H9 (cell line): ENCODE measurements around the gene CAMK1G. TPM values are rescaled to one million over a fixed set of nuclear protein-coding genes. Genes with fewer than 3 reads are reported as not detected.

Source experiments
- DNase-seq: peaks from one replicate; pipeline ENCODE4 v3.0.0-alpha.2; 2017
- H2AFZ ChIP-seq: one replicate; pipeline ENCODE4 v1.6.1; 2013; ENCODE audit warnings: mild to moderate bottlenecking, low read length, control low read depth, moderate library complexity
- H2AK5ac ChIP-seq: 2 replicates; pipeline ENCODE4 v1.6.1; 2013; ENCODE audit warnings: low read length, control low read depth, mixed read lengths; ENCODE audit not compliant: insufficient read length
- H2BK120ac ChIP-seq: one replicate; pipeline ENCODE4 v1.6.1; 2013; ENCODE audit warnings: low read depth, mild to moderate bottlenecking, low read length, control low read depth, inconsistent platforms; ENCODE audit not compliant: poor library complexity, severe bottlenecking
- H2BK12ac ChIP-seq: 2 replicates; pipeline ENCODE4 v1.6.1; 2013; ENCODE audit warnings: low read length, control low read depth, mixed read lengths, low read depth; ENCODE audit not compliant: insufficient read length
- H2BK15ac ChIP-seq: 2 replicates; pipeline ENCODE4 v1.6.1; 2013; ENCODE audit warnings: low read depth, low read length, control low read depth
- H2BK20ac ChIP-seq: one replicate; pipeline ENCODE4 v1.6.1; 2013; ENCODE audit warnings: low read depth, mild to moderate bottlenecking, low read length, control low read depth, inconsistent platforms; ENCODE audit not compliant: poor library complexity, severe bottlenecking
- H2BK5ac ChIP-seq: 2 replicates; pipeline ENCODE4 v1.6.1; 2013; ENCODE audit warnings: low read length, control low read depth, mixed read lengths; ENCODE audit not compliant: insufficient read length
- H3K14ac ChIP-seq: 2 replicates; pipeline ENCODE4 v1.6.1; 2013; ENCODE audit warnings: low read length, control low read depth; ENCODE audit not compliant: insufficient read depth
- H3K18ac ChIP-seq: 2 replicates; pipeline ENCODE4 v1.6.1; 2013; ENCODE audit warnings: low read depth, mild to moderate bottlenecking, mixed read lengths, low read length, control low read depth; ENCODE audit not compliant: insufficient read length
- H3K23ac ChIP-seq: 2 replicates; pipeline ENCODE4 v1.6.1; 2013; ENCODE audit warnings: low read length, control low read depth, mixed read lengths, low read depth; ENCODE audit not compliant: insufficient read length
- H3K23me2 ChIP-seq: 2 replicates; pipeline ENCODE4 v1.6.1; 2013; ENCODE audit warnings: low read depth, mild to moderate bottlenecking, mixed read lengths, low read length, control low read depth; ENCODE audit not compliant: insufficient read length, poor library complexity, severe bottlenecking
- H3K27ac ChIP-seq: 2 replicates; pipeline ENCODE4 v1.5.1; 2013; ENCODE audit warnings: low read length, control low read depth, mixed read lengths, low read depth; ENCODE audit not compliant: insufficient read length
- H3K27me3 ChIP-seq: 2 replicates; pipeline ENCODE4 v1.6.1; 2013; ENCODE audit warnings: low read length, control low read depth, inconsistent platforms; ENCODE audit not compliant: insufficient read depth
- H3K4ac ChIP-seq: 2 replicates; pipeline ENCODE4 v1.6.1; 2013; ENCODE audit warnings: low read depth, mild to moderate bottlenecking, control low read depth, inconsistent platforms, low read length, moderate library complexity
- H3K4me1 ChIP-seq: 2 replicates; pipeline ENCODE4 v1.6.1; 2013; ENCODE audit warnings: low read length, control low read depth, inconsistent platforms; ENCODE audit not compliant: insufficient read depth
- H3K4me2 ChIP-seq: 2 replicates; pipeline ENCODE4 v1.6.1; 2013; ENCODE audit warnings: low read length, control low read depth, mixed read lengths; ENCODE audit not compliant: insufficient read length, insufficient read depth
- H3K56ac ChIP-seq: 2 replicates; pipeline ENCODE4 v1.6.1; 2013; ENCODE audit warnings: low read depth, mild to moderate bottlenecking, mixed read lengths, low read length, control low read depth; ENCODE audit not compliant: insufficient read length
- H3K79me1 ChIP-seq: 2 replicates; pipeline ENCODE4 v1.6.1; 2013; ENCODE audit warnings: low read depth, mild to moderate bottlenecking, moderate library complexity, low read length, control low read depth, inconsistent platforms; ENCODE audit not compliant: insufficient read depth, poor library complexity, severe bottlenecking
- H3K79me2 ChIP-seq: 2 replicates; pipeline ENCODE4 v1.6.1; 2013; ENCODE audit warnings: low read length, control low read depth, inconsistent platforms; ENCODE audit not compliant: insufficient read depth
- H3K9ac ChIP-seq: 2 replicates; pipeline ENCODE4 v1.6.1; 2013; ENCODE audit warnings: low read length, control low read depth, mixed read lengths; ENCODE audit not compliant: insufficient read length; ENCODE audit errors: extremely low read depth
- H3K9me3 ChIP-seq: one replicate; pipeline ENCODE4 v1.6.1; 2013; ENCODE audit warnings: low read depth, low read length, inconsistent platforms; ENCODE audit not compliant: control insufficient read depth
- H3T11ph ChIP-seq: one replicate; pipeline ENCODE4 v1.6.1; 2013; ENCODE audit warnings: mild to moderate bottlenecking, low read length, control low read depth, inconsistent platforms
- H4K20me1 ChIP-seq: one replicate; pipeline ENCODE4 v1.6.1; 2013; ENCODE audit not compliant: control insufficient read depth, insufficient read length, insufficient read depth
- H4K5ac ChIP-seq: 2 replicates; pipeline ENCODE4 v1.6.1; 2013; ENCODE audit warnings: low read depth, mild to moderate bottlenecking, mixed read lengths, low read length, control low read depth; ENCODE audit not compliant: insufficient read length
- H4K8ac ChIP-seq: replicated peaks from 2 replicates; pipeline ENCODE4 v1.6.1; 2013; ENCODE audit warnings: low read length, control low read depth, mixed read lengths, low read depth; ENCODE audit not compliant: insufficient read length
- H4K91ac ChIP-seq: 2 replicates; pipeline ENCODE4 v1.6.1; 2013; ENCODE audit warnings: low read depth, mild to moderate bottlenecking, moderate library complexity, mixed read lengths, low read length, control low read depth; ENCODE audit not compliant: insufficient read length
- H3K27ac Mint-ChIP-seq, 3 experiments: 2 replicates in 2 of 3; 3 replicates in 1 of 3; pipeline ENCODE4 v1.8.0; 2020 to 2021; ENCODE audit warnings: mixed read lengths in 3 of 3, mild to moderate bottlenecking in 1 of 3, moderate library complexity in 1 of 3
- H3K27me3 Mint-ChIP-seq: 2 replicates; pipeline ENCODE4 v1.8.0; 2021; ENCODE audit warnings: low read depth, mild to moderate bottlenecking, moderate library complexity, mixed read lengths
- H3K36me3 Mint-ChIP-seq, 3 experiments: 2 replicates in 2 of 3; 3 replicates in 1 of 3; pipeline ENCODE4 v1.8.0; 2020 to 2021; ENCODE audit warnings: low read depth in 3 of 3, mixed read lengths in 3 of 3; ENCODE audit not compliant: insufficient read depth in 1 of 3
- H3K4me1 Mint-ChIP-seq, 2 experiments: 2 replicates each; pipeline ENCODE4 v1.8.0; 2020; ENCODE audit warnings: mixed read lengths in 2 of 2
- H3K4me3 Mint-ChIP-seq, 2 experiments: 2 replicates in 1 of 2; 3 replicates in 1 of 2; pipeline ENCODE4 v1.8.0; 2020 to 2021; ENCODE audit warnings: mild to moderate bottlenecking in 2 of 2, mixed read lengths in 2 of 2, moderate library complexity in 1 of 2
- H3K9me3 Mint-ChIP-seq, 2 experiments: 2 replicates in 1 of 2; 3 replicates in 1 of 2; pipeline ENCODE4 v1.8.0; 2020; ENCODE audit warnings: mild to moderate bottlenecking in 2 of 2, mixed read lengths in 2 of 2, moderate library complexity in 1 of 2
- WGBS: extraction: QIAGEN DNeasy Blood & Tissue Kit; methylation state at CpG from one replicate; pipeline ENCODE4 v1.1.7; 2013; ENCODE audit warnings: missing lambda C conversion rate, low lambda C conversion rate, mixed read lengths; ENCODE audit not compliant: insufficient read length; ENCODE audit errors: extremely low coverage; 5-methylcytosine and 5-hydroxymethylcytosine counted together
- total RNA-seq: library from RNA; stranded (reverse); gene quantifications from 2 replicates; pipeline ENCODE4 v1.2.1, GENCODE V29; 2021
- TF ChIP-seq, protein P1 (sequence below): fragments of 200-600 bp; sonication (generic); conservative IDR thresholded peaks from 3 replicates; pipeline ENCODE4 v1.8.0; 2021; ENCODE audit warnings: antibody characterized with exemption, mild to moderate bottlenecking

The CAMK1G gene
- total RNA-seq, 1 experiment from 2014 or later: 0.28 TPM

DNA sequence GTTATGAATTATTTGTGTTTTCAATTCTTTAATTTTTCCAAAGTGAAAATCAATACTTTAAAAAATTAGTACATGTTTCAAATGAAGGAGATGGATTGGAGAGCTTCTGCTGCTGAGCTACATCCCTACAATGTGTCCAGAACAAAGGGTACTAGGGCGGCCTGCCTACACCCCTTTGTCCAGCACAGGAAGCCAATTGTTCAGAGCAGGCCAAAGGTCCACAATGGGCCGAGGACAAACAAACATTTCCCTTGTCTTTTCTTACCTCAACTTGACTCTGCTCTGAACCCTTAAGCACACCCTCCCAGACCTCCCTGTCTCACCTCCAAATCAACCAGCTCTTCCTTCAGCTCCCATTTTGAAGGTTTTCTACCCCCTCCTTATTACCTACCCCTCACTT, 39.4 kb upstream of the CAMK1G start:
- Histone ChIP-seq H3K18ac (no peak overlapping the region), H3K79me2 (no peaks in the 10 kb centered on the region), H4K5ac (no peak overlapping the region), H4K91ac (no peak overlapping the region), H3K9ac (no peak overlapping the region), H3K4me2 (no peak overlapping the region), H2BK120ac (no peak overlapping the region), H3K4me1 (no peaks in the 10 kb centered on the region; the same call in 1 of the 2 replicates), H2BK12ac (no peak overlapping the region), H3K23me2 (no peaks in the 10 kb centered on the region), H3K27me3 (no peaks in the 10 kb centered on the region), H3K14ac (no peak overlapping the region), H4K20me1 (no peaks in the 10 kb centered on the region), H3K4ac (no peak overlapping the region), H3T11ph (no peak overlapping the region), H3K27ac (no peak overlapping the region), H2BK20ac (no peak overlapping the region), H3K23ac (no peak overlapping the region), H3K79me1 (no peaks in the 10 kb centered on the region), H2BK5ac (no peak overlapping the region), H3K9me3 (no peaks in the 10 kb centered on the region), H3K56ac (no peak overlapping the region), H4K8ac (no peak overlapping the region), H2AFZ (no peak overlapping the region), H2BK15ac (no peak overlapping the region), H2AK5ac (no peak overlapping the region)
- no CpG with 5 or more reads among the region's 2 CpGs for WGBS
- DNase-seq: no peak
- H3K4me1 Mint-ChIP-seq: peaks cover 8 to 17% of the 10 kb centered on the region in 2 experiments
- TF ChIP-seq, protein P1, sequence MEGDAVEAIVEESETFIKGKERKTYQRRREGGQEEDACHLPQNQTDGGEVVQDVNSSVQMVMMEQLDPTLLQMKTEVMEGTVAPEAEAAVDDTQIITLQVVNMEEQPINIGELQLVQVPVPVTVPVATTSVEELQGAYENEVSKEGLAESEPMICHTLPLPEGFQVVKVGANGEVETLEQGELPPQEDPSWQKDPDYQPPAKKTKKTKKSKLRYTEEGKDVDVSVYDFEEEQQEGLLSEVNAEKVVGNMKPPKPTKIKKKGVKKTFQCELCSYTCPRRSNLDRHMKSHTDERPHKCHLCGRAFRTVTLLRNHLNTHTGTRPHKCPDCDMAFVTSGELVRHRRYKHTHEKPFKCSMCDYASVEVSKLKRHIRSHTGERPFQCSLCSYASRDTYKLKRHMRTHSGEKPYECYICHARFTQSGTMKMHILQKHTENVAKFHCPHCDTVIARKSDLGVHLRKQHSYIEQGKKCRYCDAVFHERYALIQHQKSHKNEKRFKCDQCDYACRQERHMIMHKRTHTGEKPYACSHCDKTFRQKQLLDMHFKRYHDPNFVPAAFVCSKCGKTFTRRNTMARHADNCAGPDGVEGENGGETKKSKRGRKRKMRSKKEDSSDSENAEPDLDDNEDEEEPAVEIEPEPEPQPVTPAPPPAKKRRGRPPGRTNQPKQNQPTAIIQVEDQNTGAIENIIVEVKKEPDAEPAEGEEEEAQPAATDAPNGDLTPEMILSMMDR: no peak
- no peaks in the 10 kb centered on the region for H3K36me3 Mint-ChIP-seq
- H3K27me3 Mint-ChIP-seq: peaks cover 15% of the 10 kb centered on the region
- no peak overlapping the region for H3K27ac Mint-ChIP-seq
- H3K4me3 Mint-ChIP-seq: no peak overlapping the region
- no peaks in the 10 kb centered on the region; a peak in 2 of 5 replicates for H3K9me3 Mint-ChIP-seq
